GM21825 (cell line): ENCODE measurements around the gene PDIK1L.

Source experiments
- ATAC-seq: cut with Tn5 transposase; IDR thresholded peaks from one replicate; pipeline ENCODE4 v1.9.1; 2021; ENCODE audit warnings: mild to moderate bottlenecking, moderate library complexity; ENCODE audit not compliant: unreplicated experiment

Gene PDIK1L

GRCh38 chr1:26111530-26112406 is at the start of gene PDIK1L:
Gene PDIK1L, plus strand, starts transcription at chr1:26111824. Its CDS starts 2,485 bp downstream, at chr1:26114309.
- ATAC-seq: peak; percentile 68

- no peak for ATAC-seq
Measured at GRCh38 chr1:26064553-26064952, 47.1 kb upstream of the PDIK1L start.

- ATAC-seq: no peak
Measured at GRCh38 chr1:26066160-26066559, 45.5 kb upstream of the PDIK1L start.

- ATAC-seq: no peak
Measured at GRCh38 chr1:26066857-26067256, 44.8 kb upstream of the PDIK1L start.

- no peak for ATAC-seq
Measured at GRCh38 chr1:26067432-26067911, 44.2 kb upstream of the PDIK1L start, which contains the start of gene TRIM63. Gene TRIM63, minus strand, starts transcription at chr1:26067630. Its CDS starts 136 bp downstream, at chr1:26067494.

- no peak for ATAC-seq
Measured at GRCh38 chr1:26069941-26070295, 41.7 kb upstream of the PDIK1L start.

GRCh38 chr1:26070296-26070962 is 41.2 kb upstream of the PDIK1L start:
- no peak for ATAC-seq

GRCh38 chr1:26070963-26071342 is 40.7 kb upstream of the PDIK1L start:
- no peak for ATAC-seq

GRCh38 chr1:26072305-26072704 is 39.3 kb upstream of the PDIK1L start:
- no peak for ATAC-seq

GRCh38 chr1:26075421-26076144 is 36.0 kb upstream of the PDIK1L start:
- no peak for ATAC-seq

GRCh38 chr1:26077524-26077923 is 34.1 kb upstream of the PDIK1L start:
- ATAC-seq: no peak

- ATAC-seq: no peak
Measured at GRCh38 chr1:26078286-26079177, 33.1 kb upstream of the PDIK1L start.

- no peak for ATAC-seq
Measured at GRCh38 chr1:26079178-26079563, 32.5 kb upstream of the PDIK1L start.

- no peak for ATAC-seq
Measured at GRCh38 chr1:26079960-26080814, 31.4 kb upstream of the PDIK1L start.

- no peak for ATAC-seq
Measured at GRCh38 chr1:26081267-26082019, 30.2 kb upstream of the PDIK1L start.

- ATAC-seq: no peak
Measured at GRCh38 chr1:26082020-26082350, 29.6 kb upstream of the PDIK1L start.

GRCh38 chr1:26083208-26083607 is 28.4 kb upstream of the PDIK1L start:
- no peak for ATAC-seq

- no peak for ATAC-seq
Measured at GRCh38 chr1:26084091-26084561, 27.5 kb upstream of the PDIK1L start.

- no peak for ATAC-seq
Measured at GRCh38 chr1:26084844-26085243, 26.8 kb upstream of the PDIK1L start.
